ENCODE results near the gene RPS21.

RPS21 gene

GRCh38 chr20:62354031-62354808 lies 32.7 kb upstream of the RPS21 start:
- DNase-seq, result no peak

GRCh38 chr20:62354811-62355341 lies 32.0 kb upstream of the RPS21 start:
- DNase-seq, result no peak

- DNase-seq, result no peak
These were observed 31.4 kb upstream of the RPS21 start for GRCh38 chr20:62355516-62355877.

DNA sequence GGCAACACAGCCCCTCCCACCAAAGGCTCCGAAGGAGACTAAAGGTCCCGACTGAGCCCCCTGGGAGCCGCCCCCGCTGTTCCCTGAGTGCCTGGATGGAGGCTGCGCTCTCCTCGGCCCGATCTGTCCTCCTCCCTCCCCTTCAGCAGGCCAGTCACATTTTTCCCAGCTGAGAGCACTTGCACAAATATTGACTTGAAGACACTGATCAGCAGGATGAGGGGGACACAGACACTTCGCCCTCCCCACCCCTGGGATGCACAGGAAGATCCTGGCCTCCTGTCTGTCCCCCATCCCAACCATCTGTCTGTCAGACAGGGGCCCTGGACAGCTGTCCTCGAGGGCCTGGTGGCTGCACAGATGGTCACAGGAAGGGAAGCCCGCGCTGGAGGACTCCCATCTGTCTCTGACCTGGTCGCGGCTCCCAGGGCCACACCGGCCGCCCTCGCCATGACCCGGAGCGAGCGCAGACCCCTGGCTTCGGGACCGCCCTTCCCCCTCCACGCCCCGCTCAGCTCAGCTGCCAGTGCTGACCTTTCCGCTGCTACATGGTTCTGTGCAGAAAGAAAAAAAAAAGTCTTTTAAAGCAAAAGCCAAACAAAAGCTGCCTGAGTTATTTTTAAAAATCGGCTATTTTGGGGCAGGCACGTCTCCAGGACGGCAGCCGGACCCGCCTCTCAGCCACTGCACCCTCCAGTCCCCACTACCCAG lies 30.9 kb upstream of the RPS21 start:
- DNase-seq, result no peak

- no peak for DNase-seq
These were observed 30.2 kb upstream of the RPS21 start for GRCh38 chr20:62356589-62357186.

DNA sequence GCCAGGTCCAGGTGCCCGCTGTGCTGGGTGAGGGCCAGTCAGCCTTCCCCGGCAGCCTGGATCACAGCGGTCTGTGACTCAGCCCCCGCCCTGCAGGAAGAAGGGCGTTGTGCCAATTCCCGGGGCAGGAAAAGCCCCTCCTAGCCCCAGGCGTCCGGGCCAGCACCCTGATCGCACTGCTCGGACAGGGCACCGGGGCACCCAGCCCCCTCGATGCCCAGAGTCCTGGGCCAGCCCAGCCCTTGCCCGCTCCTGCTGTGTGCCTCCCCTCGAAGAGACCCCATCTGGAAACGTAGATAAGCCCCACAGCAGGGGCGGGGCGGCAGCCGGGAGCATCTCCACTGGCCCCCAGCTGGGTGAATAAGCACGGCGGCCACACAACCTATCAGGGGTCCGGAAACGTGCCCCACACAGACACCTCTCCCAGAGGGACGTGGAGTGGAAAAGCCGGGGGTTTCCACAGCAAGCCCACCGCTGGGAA lies 29.7 kb upstream of the RPS21 start:
- no peak for DNase-seq

GRCh38 chr20:62357681-62358080 lies 29.2 kb upstream of the RPS21 start:
- no peak for DNase-seq

- no peak for DNase-seq
These were observed 28.5 kb upstream of the RPS21 start for GRCh38 chr20:62358171-62359042.

- no peak for DNase-seq
These were observed 27.8 kb upstream of the RPS21 start for GRCh38 chr20:62359043-62359490.

GRCh38 chr20:62359491-62360121 lies 27.3 kb upstream of the RPS21 start:
- DNase-seq, result no peak

DNA sequence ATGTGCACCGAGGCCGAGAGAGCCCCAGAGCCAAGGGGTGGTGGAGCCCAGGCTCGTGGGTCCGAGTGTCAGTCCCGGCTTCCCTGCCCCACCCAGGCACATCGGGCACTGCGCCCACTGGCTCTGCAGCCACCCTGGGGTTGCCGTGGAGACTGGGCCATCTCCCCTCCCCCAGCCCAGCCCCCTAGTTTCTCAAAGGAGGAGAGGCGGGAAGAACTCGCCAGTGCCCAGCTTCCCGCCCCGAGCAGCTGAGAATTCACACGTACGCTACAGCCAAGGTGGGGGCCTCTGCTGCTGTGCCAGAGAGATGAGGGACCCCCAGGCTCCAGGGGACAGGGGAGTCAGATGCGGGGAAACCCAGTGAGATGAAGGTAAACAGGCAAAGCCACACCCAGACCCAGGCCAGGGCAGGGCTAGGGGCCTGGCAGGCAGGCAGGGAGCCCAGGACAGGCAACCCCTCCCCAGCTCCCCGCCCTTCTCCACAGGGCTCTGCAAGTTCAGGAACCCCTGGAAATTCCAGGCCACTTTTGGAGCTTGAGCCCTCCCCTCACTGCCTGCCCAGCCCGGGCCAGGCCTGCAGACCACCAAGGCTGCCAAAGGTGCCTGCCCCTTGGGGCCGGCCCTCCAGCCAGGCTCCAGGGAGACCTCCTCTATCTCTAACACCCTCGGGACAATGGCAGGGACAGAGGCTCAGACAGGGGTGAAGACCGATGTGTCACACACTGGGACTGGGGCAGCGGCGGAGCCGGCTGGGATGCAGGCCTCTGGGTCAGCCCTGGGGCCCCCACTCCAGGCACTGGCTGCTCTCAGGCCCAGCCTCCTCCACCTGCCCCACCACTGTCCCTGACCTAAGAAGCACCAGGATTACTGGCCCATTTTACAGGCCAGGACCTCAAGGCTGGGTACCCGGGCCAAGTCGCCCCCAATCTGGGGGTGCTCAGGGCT lies 25.8 kb upstream of the RPS21 start:
- DNase-seq, result no peak

GRCh38 chr20:62361799-62362589 lies 24.9 kb upstream of the RPS21 start:
- DNase-seq, result no peak

GRCh38 chr20:62362590-62362940 lies 24.3 kb upstream of the RPS21 start:
- DNase-seq, result no peak

DNA sequence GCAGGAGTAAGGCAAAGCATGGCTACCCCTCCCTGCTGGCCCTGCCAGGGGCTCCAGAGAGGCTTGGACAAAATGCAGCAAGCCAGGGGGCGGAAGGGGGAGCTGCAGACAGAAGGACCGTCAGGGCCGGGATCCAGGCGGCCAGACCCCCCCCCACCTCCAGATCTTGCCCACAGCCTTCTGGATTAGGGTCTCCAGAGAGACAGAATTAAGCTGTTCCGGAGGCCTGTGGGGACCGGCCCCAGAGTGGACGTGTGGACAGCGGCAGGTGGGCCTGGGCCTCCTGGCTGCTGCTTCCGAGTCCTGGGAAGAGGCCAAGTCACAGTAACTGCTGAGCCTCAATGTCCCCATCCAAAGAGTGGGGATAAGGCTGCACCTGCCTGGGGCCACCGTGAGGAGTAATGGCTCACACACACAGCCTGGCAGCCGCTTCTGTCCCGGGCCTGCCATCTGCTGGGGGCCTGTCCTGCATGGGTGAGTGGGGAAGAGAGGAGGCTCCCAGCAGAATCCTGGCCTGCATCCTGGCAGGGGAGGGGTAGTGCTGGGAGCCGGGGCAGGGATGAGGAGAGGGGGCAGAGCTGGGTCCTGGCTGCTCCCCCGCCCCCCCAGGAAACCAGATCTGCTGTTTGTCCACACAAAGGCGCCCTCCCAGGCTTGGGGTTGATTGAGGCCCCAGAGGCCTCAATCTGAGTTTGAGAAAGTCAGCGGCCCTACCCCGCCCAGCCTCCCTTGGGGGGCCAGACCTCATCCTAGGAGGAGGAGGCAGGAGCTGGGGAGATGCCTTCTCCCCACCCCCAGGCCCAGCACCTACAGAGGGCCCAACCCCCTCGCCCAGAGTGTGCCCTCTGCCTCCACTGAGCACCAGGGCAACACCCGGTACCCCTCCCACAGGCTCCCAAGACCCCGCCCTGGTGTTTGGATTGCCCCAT lies 23.6 kb upstream of the RPS21 start:
- DNase-seq, result no peak

DNA sequence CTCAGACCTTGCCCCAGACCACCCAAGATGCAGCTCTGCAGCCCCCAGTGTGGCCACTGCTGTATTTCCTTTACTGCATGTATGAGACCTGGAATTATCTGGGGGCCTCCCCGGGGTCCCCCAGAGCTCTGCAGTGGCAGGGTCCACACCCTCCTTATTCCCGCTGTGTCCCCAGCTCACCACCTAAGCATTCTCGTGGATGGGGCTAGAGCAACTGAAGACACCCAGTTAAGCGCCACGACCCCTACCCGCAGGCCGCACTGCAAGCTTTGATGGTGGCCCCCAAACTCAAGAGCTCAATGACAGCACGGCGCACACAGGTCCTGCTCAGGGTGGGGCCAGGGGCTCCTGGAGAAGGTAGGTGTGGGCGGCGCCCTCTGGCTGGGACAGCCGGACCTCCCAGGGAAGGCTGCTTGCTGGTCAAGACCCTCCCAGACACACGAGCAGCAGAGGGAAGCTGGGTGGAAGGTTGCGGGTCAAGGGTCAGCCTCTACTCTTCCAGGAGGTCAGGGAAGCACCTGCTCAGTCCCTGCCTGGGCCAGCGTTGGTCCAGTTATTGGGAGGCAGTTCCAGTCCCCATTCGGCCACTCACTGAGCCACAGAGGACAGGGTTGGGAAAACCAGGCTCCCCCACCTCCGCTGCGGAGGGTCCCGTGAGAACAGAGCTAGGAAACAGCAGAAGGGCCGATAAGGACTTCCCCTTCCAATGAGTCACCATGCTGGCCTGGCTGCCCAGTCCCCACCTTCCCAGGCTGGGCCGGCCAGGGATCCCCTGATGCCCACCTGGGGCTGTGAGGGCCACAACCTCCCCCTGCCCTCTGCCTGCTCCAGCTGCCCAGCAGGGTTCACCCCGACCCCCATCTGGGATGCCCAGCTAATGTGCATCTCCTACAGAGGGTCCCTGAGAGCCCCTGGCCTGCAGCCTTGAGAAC lies 22.7 kb upstream of the RPS21 start:
- no peak for DNase-seq

DNA sequence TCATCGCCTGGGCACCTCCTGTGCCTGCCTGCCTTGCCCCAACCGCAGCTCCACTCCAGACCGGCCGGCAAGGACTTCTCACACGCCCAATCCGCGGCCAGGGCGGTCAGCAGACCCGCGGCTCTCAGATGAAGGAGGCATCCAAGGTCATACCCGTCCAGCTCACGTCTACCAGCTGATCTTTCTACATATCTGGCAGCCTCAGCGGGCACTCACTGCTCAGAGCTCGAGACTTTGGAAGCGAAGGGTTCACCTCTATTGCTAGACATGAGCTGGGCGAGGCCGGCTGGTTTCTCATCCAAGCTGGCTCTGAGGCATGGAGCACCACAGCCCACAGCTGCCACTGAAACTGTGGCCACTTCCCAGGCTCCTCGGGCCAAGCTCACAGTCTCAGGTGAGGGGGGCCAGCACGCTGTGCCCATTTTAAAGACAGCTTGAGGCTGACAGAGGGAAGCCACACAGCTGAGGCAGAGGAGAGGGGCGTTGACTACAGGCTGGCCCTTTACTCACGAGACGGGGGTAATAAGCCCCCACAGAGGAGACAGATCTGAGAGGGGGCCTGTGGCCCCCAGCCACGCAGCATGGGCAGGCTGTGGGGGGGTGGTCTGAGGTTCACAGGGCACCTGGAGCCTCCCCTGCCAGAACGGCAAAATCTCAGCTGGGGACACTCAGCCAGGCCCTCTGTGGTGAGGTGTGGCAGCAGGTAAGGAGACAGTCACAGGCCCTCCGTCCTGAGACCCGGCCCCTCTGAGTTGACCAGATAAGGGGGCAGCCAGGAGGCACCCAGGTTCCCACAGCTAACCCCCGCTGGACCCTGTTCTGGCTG lies 21.8 kb upstream of the RPS21 start:
- DNase-seq, result no peak

DNA sequence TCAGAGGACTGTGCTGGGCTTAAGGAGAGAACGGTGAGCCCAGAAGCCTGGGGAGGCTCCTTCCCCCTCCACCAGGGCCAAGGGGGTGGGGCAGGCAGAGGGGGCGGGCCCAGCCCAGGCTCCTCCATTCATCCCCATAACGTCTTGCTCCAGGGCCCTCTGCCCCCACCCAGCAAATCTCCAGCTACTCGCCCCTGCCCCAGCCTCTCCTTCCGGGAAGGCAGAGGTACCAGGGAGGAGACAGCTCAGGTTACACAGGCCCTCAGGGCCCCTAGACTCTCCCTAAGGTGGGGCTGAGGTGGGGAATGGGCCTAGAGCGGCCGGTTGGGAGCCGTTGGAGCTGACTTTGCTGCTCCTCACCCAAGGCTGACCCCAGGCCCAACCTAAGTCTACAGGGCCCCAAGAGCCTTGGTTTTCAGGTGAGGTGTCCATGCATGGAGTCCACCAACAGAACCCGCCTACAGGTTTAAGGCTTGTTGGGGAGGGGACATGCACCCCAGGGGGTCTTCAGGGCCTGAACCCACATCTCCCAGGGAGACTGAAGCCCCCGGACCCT lies 21.0 kb upstream of the RPS21 start:
- no peak for DNase-seq
